DND-41 (cell line): Measurements from ENCODE around the gene COL4A5.

Experiments used
- ATAC-seq: fragments of 200-7000 bp; cut with Tn5 transposase; 3 replicates; pipeline ENCODE4 v1.9.1; 2021; ENCODE audit warnings: low read depth; ENCODE audit not compliant: insufficient read depth
- DNase-seq: peaks from one replicate; pipeline ENCODE4 v3.0.0-alpha.2; 2020
- H2AFZ ChIP-seq: 2 replicates; pipeline ENCODE4 v1.6.0; 2012; ENCODE audit warnings: low read depth, low read length
- H3K27ac ChIP-seq: 2 replicates; pipeline ENCODE4 v1.5.1; 2012; ENCODE audit warnings: low read length, inconsistent platforms
- H3K27me3 ChIP-seq: fragments of 200-600 bp; sonication (generic); 2 replicates; pipeline ENCODE4 v1.6.0; 2012; ENCODE audit warnings: low read length, mild to moderate bottlenecking, inconsistent platforms; ENCODE audit not compliant: insufficient read depth, poor library complexity
- H3K36me3 ChIP-seq: 2 replicates; pipeline ENCODE4 v1.5.1; 2012; ENCODE audit warnings: low read length, inconsistent platforms; ENCODE audit not compliant: insufficient read depth
- H3K4me1 ChIP-seq: 2 replicates; pipeline ENCODE4 v1.5.1; 2012; ENCODE audit warnings: mild to moderate bottlenecking, low read length; ENCODE audit not compliant: insufficient read depth
- H3K4me2 ChIP-seq: 2 replicates; pipeline ENCODE4 v1.6.0; 2012; ENCODE audit warnings: mild to moderate bottlenecking, moderate library complexity, low read length, inconsistent platforms; ENCODE audit not compliant: insufficient read depth
- H3K4me3 ChIP-seq, 2 experiments: fragments of 200-600 bp in 1 of 2; shearing (Covaris generic) in 1 of 2; 2 replicates each; pipeline ENCODE4 v1.5.1; 2012 to 2016; ENCODE audit warnings: inconsistent platforms in 2 of 2, low read length in 2 of 2, mild to moderate bottlenecking in 2 of 2, low read depth in 1 of 2, moderate library complexity in 1 of 2
- H3K79me2 ChIP-seq: 2 replicates; pipeline ENCODE4 v1.6.0; 2012; ENCODE audit warnings: low read length, inconsistent platforms; ENCODE audit not compliant: insufficient read depth
- H3K9ac ChIP-seq: 2 replicates; pipeline ENCODE4 v1.6.0; 2012; ENCODE audit warnings: low read depth, mild to moderate bottlenecking, inconsistent platforms, low read length, moderate library complexity
- H3K9me3 ChIP-seq: 2 replicates; pipeline ENCODE4 v1.5.1; 2012; ENCODE audit warnings: low read length, moderate library complexity, mild to moderate bottlenecking, inconsistent platforms; ENCODE audit not compliant: insufficient read depth, severe bottlenecking
- H4K20me1 ChIP-seq: 2 replicates; pipeline ENCODE4 v1.6.0; 2012; ENCODE audit warnings: low read length; ENCODE audit not compliant: insufficient read depth
- EZH2 ChIP-seq: IDR thresholded peaks from 3 replicates; pipeline ENCODE4 v1.6.1; 2012; ENCODE audit warnings: borderline replicate concordance, low read depth, mild to moderate bottlenecking, moderate library complexity, low read length, inconsistent platforms; ENCODE audit not compliant: severe bottlenecking
- TF ChIP-seq, protein P1 (sequence below): IDR thresholded peaks from 2 replicates; pipeline ENCODE4 v1.5.1; 2012; ENCODE audit warnings: borderline replicate concordance, low read length, moderate library complexity, mild to moderate bottlenecking; ENCODE audit not compliant: poor library complexity, severe bottlenecking; ENCODE audit errors: extremely low read depth

COL4A5 gene

GRCh38 chrX:108712886-108713285 lies 273.2 kb downstream of the COL4A5 start:
- Histone ChIP-seq H3K9me3 (no peaks in the 10 kb centered on the region), H3K4me2 (no peak overlapping the region), H3K4me3 (no peak overlapping the region), H3K79me2 (no peaks in the 10 kb centered on the region), H3K36me3 (no peaks in the 10 kb centered on the region), H3K4me1 (no peaks in the 10 kb centered on the region), H3K27me3 (no peaks in the 10 kb centered on the region), H3K27ac (no peak overlapping the region), H4K20me1 (no peaks in the 10 kb centered on the region), H3K9ac (no peak overlapping the region), H2AFZ (no peak overlapping the region)
- TF ChIP-seq EZH2, result no peak
- TF ChIP-seq, protein P1, sequence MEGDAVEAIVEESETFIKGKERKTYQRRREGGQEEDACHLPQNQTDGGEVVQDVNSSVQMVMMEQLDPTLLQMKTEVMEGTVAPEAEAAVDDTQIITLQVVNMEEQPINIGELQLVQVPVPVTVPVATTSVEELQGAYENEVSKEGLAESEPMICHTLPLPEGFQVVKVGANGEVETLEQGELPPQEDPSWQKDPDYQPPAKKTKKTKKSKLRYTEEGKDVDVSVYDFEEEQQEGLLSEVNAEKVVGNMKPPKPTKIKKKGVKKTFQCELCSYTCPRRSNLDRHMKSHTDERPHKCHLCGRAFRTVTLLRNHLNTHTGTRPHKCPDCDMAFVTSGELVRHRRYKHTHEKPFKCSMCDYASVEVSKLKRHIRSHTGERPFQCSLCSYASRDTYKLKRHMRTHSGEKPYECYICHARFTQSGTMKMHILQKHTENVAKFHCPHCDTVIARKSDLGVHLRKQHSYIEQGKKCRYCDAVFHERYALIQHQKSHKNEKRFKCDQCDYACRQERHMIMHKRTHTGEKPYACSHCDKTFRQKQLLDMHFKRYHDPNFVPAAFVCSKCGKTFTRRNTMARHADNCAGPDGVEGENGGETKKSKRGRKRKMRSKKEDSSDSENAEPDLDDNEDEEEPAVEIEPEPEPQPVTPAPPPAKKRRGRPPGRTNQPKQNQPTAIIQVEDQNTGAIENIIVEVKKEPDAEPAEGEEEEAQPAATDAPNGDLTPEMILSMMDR, result no peak
- no peak for DNase-seq
- no peak for ATAC-seq

DNA sequence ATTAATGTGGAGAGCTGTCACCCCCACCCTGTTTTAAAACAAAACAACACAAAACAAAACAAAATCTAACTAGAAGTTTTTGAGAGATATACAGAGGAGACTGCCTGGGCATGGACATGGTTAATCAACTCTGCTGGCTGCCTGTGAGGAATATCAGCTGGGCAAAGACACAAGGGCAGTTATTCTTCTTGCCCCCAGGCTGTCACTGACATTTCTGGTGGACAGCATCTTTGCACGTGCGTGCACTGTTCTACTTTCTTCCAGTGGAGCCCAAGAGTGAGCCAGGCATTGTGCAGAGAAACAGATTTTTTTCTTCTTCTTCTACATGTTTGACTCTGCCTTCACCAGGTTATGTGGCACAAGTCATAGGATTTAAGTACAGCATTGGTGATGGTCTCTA lies 282.9 kb downstream of the COL4A5 start:
- no peak overlapping the region for H3K4me2 ChIP-seq
- no peaks in the 10 kb centered on the region for H3K9me3 ChIP-seq
- H3K79me2 ChIP-seq, result no peaks in the 10 kb centered on the region
- no peak overlapping the region for H3K4me3 ChIP-seq
- ATAC-seq (no peak), DNase-seq (no peak)
- no peaks in the 10 kb centered on the region for H3K36me3 ChIP-seq
- H4K20me1 ChIP-seq, result no peaks in the 10 kb centered on the region
- H3K4me1 ChIP-seq, result no peaks in the 10 kb centered on the region
- H3K27ac ChIP-seq, result no peak overlapping the region
- TF ChIP-seq EZH2, result no peak
- TF ChIP-seq, protein P1, result no peak
- no peak overlapping the region for H3K9ac ChIP-seq
- no peak overlapping the region for H2AFZ ChIP-seq
- H3K27me3 ChIP-seq, result no peaks in the 10 kb centered on the region

- H3K4me2 ChIP-seq, result no peak overlapping the region
- ATAC-seq, result no peak
These were observed 287.1 kb downstream of the COL4A5 start for GRCh38 chrX:108726748-108727147.

More at GRCh38 chrX:108726748-108727147, 287.1 kb downstream of the COL4A5 start:
- Histone ChIP-seq H3K9ac (no peak overlapping the region), H3K9me3 (no peaks in the 10 kb centered on the region), H3K27ac (no peak overlapping the region), H2AFZ (no peak overlapping the region), H4K20me1 (no peaks in the 10 kb centered on the region), H3K79me2 (no peaks in the 10 kb centered on the region), H3K36me3 (no peaks in the 10 kb centered on the region), H3K4me1 (no peaks in the 10 kb centered on the region), H3K27me3 (no peaks in the 10 kb centered on the region), H3K4me3 (no peak overlapping the region)
- TF ChIP-seq, protein P1, result no peak
- no peak for TF ChIP-seq EZH2
- no peak for DNase-seq
